HFFc6 (cell line): ENCODE results near the gene MTMR10. TPM values are rescaled to one million over a fixed set of nuclear protein-coding genes. Genes with fewer than 3 reads are reported as not detected.

Experiments
- DNase-seq: peaks from one replicate; pipeline ENCODE4 v3.0.0-alpha.2; 2018
- H3K27ac Mint-ChIP-seq: 2 replicates; pipeline ENCODE4 v1.8.0; 2020; ENCODE audit warnings: mild to moderate bottlenecking, mixed read lengths
- H3K27me3 Mint-ChIP-seq: 2 replicates; pipeline ENCODE4 v1.8.0; 2021; ENCODE audit warnings: mild to moderate bottlenecking, moderate library complexity, mixed read lengths; ENCODE audit not compliant: insufficient read depth
- H3K36me3 Mint-ChIP-seq: 2 replicates; pipeline ENCODE4 v1.8.0; 2021; ENCODE audit warnings: low read depth, mixed read lengths
- H3K4me1 Mint-ChIP-seq: 2 replicates; pipeline ENCODE4 v1.8.0; 2020; ENCODE audit warnings: low read depth, mixed read lengths
- H3K4me3 Mint-ChIP-seq: 2 replicates; pipeline ENCODE4 v1.8.0; 2020; ENCODE audit warnings: mild to moderate bottlenecking, moderate library complexity, mixed read lengths
- H3K9me3 Mint-ChIP-seq: 2 replicates; pipeline ENCODE4 v1.8.0; 2020; ENCODE audit warnings: mild to moderate bottlenecking, mixed read lengths
- total RNA-seq, 6 experiments: library from RNA; stranded (reverse); fragmentation: NEBNext Ultra II Directional; extraction: Animal tissue kit (Norgen Biotek cat#: 25700); gene quantifications; 2 replicates in 1 of 6; 3 replicates in 5 of 6; pipeline ENCODE4 v1.2.3, GENCODE V29; 2021
- TF ChIP-seq, protein P1 (sequence below): fragments of 200-600 bp; sonication (generic); IDR thresholded peaks from 2 replicates; pipeline ENCODE4 v1.5.0; 2021; ENCODE audit warnings: antibody characterized with exemption, mild to moderate bottlenecking

The MTMR10 gene
- total RNA-seq, 6 experiments from 2014 or later = 25.4 to 44.5 (median 41.5) TPM

- Mint-ChIP-seq H3K36me3 (no peaks in the 10 kb centered on the region), H3K27me3 (no peaks in the 10 kb centered on the region; the same call in 1 of the 2 replicates), H3K4me3 (no peak overlapping the region), H3K4me1 (peaks cover 25% of the 10 kb centered on the region), H3K9me3 (no peaks in the 10 kb centered on the region), H3K27ac (no peak overlapping the region)
- DNase-seq = no peak
- TF ChIP-seq, protein P1, sequence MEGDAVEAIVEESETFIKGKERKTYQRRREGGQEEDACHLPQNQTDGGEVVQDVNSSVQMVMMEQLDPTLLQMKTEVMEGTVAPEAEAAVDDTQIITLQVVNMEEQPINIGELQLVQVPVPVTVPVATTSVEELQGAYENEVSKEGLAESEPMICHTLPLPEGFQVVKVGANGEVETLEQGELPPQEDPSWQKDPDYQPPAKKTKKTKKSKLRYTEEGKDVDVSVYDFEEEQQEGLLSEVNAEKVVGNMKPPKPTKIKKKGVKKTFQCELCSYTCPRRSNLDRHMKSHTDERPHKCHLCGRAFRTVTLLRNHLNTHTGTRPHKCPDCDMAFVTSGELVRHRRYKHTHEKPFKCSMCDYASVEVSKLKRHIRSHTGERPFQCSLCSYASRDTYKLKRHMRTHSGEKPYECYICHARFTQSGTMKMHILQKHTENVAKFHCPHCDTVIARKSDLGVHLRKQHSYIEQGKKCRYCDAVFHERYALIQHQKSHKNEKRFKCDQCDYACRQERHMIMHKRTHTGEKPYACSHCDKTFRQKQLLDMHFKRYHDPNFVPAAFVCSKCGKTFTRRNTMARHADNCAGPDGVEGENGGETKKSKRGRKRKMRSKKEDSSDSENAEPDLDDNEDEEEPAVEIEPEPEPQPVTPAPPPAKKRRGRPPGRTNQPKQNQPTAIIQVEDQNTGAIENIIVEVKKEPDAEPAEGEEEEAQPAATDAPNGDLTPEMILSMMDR = no peak
Measured at GRCh38 chr15:31004220-31004733, 12.8 kb upstream of the MTMR10 start.

- Mint-ChIP-seq H3K27me3 (no peaks in the 10 kb centered on the region; the same call in 1 of the 2 replicates), H3K9me3 (no peaks in the 10 kb centered on the region), H3K27ac (no peak overlapping the region), H3K4me3 (peak overlapping the region; percentile 39; the same call in 1 of the 2 replicates), H3K4me1 (peaks cover 25% of the 10 kb centered on the region), H3K36me3 (no peaks in the 10 kb centered on the region)
- TF ChIP-seq, protein P1 = no peak
- no peak for DNase-seq
Measured at GRCh38 chr15:31001702-31002101, 10.3 kb upstream of the MTMR10 start.

- Mint-ChIP-seq H3K27ac (no peak overlapping the region), H3K27me3 (peaks cover 1% of the 10 kb centered on the region), H3K4me1 (peaks cover 25% of the 10 kb centered on the region), H3K9me3 (no peaks in the 10 kb centered on the region), H3K36me3 (no peaks in the 10 kb centered on the region), H3K4me3 (no peak overlapping the region)
- DNase-seq = no peak
- TF ChIP-seq, protein P1 = no peak
Measured at GRCh38 chr15:30999729-31000128, 8.3 kb upstream of the MTMR10 start.

DNA sequence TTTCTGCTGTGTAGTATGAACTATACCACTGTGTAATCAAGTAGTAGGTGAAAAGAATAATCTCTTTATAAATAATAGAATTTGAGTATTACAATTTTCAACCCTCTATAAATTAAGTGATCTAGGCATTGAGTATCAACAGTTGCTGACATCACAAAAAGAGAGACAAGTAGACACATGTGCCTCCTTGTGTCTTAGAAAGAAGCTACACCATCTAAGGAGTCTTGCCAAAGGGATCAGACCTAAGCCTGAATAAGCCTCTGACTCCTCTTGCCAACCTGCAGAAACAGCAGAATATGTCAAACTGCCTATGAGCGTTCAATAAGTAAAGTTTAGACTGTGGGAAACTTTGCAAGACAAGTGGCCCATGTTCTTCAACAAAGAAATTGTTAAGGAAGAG is 5.8 kb upstream of the MTMR10 start:
- DNase-seq = no peak
- TF ChIP-seq, protein P1 = no peak
- Mint-ChIP-seq H3K27me3 (peaks cover 1% of the 10 kb centered on the region), H3K36me3 (no peaks in the 10 kb centered on the region), H3K27ac (no peak overlapping the region), H3K4me1 (peaks cover 25% of the 10 kb centered on the region), H3K4me3 (no peak overlapping the region), H3K9me3 (no peaks in the 10 kb centered on the region)

GRCh38 chr15:30992249-30992864 is 929 bp upstream of the MTMR10 start:
- peaks cover 32% of the 10 kb centered on the region for H3K4me1 Mint-ChIP-seq
- TF ChIP-seq, protein P1 = no peak
- peak overlapping the region; percentile 89 for H3K4me3 Mint-ChIP-seq
- peak overlapping the region; percentile 83 for H3K27ac Mint-ChIP-seq
- H3K27me3 Mint-ChIP-seq = peaks cover 1% of the 10 kb centered on the region
- H3K36me3 Mint-ChIP-seq = peaks cover 23% of the 10 kb centered on the region
- DNase-seq = no peak
- no peaks in the 10 kb centered on the region for H3K9me3 Mint-ChIP-seq
